Right kidney (tissue), 9 donors: ENCODE measurements around the gene ZBTB44.
"Not testable (repeated sequence)": the region's sequence is repeated elsewhere in the genome, so short reads cannot be mapped to it uniquely, and the experiment has no call there.

Experiments
- DNase-seq: peaks from one replicate; pipeline ENCODE4 v3.0.0-alpha.2; 2016
- long read RNA-seq, 8 donors: transcript quantifications; one replicate each; lab custom pipeline, GENCODE V29; 2026

Gene ZBTB44, protein sequence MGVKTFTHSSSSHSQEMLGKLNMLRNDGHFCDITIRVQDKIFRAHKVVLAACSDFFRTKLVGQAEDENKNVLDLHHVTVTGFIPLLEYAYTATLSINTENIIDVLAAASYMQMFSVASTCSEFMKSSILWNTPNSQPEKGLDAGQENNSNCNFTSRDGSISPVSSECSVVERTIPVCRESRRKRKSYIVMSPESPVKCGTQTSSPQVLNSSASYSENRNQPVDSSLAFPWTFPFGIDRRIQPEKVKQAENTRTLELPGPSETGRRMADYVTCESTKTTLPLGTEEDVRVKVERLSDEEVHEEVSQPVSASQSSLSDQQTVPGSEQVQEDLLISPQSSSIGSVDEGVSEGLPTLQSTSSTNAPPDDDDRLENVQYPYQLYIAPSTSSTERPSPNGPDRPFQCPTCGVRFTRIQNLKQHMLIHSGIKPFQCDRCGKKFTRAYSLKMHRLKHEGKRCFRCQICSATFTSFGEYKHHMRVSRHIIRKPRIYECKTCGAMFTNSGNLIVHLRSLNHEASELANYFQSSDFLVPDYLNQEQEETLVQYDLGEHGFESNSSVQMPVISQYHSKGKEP
- long read RNA-seq, donor 1, full-length matches to known transcripts = 1 of 1 reads
- long read RNA-seq, donor 1, partial matches to known transcripts = 0 of 1 reads
- long read RNA-seq, donor 1, other reads (novel, unspliced or antisense) = 0 of 1 reads
- long read RNA-seq, donor 2, partial matches to known transcripts = 9 of 9 reads
- long read RNA-seq, donor 2, other reads (novel, unspliced or antisense) = 0 of 9 reads
- long read RNA-seq, donor 3, full-length matches to known transcripts = 1 of 21 reads
- long read RNA-seq, donor 3, partial matches to known transcripts = 20 of 21 reads
- long read RNA-seq, donor 3, other reads (novel, unspliced or antisense) = 0 of 21 reads
- long read RNA-seq, donor 4, full-length matches to known transcripts = 2 of 8 reads
- long read RNA-seq, donor 4, partial matches to known transcripts = 6 of 8 reads
- long read RNA-seq, donor 4, other reads (novel, unspliced or antisense) = 0 of 8 reads
- long read RNA-seq, donor 5, full-length matches to known transcripts = 3 of 3 reads
- long read RNA-seq, donor 5, partial matches to known transcripts = 0 of 3 reads
- long read RNA-seq, donor 5, other reads (novel, unspliced or antisense) = 0 of 3 reads
- long read RNA-seq, donor 6 = 0 reads
- long read RNA-seq, donor 7, full-length matches to known transcripts = 4 of 4 reads
- long read RNA-seq, donor 7, partial matches to known transcripts = 0 of 4 reads
- long read RNA-seq, donor 7, other reads (novel, unspliced or antisense) = 0 of 4 reads
- long read RNA-seq, donor 8, full-length matches to known transcripts = 1 of 1 reads
- long read RNA-seq, donor 8, partial matches to known transcripts = 0 of 1 reads
- long read RNA-seq, donor 8, other reads (novel, unspliced or antisense) = 0 of 1 reads

DNA sequence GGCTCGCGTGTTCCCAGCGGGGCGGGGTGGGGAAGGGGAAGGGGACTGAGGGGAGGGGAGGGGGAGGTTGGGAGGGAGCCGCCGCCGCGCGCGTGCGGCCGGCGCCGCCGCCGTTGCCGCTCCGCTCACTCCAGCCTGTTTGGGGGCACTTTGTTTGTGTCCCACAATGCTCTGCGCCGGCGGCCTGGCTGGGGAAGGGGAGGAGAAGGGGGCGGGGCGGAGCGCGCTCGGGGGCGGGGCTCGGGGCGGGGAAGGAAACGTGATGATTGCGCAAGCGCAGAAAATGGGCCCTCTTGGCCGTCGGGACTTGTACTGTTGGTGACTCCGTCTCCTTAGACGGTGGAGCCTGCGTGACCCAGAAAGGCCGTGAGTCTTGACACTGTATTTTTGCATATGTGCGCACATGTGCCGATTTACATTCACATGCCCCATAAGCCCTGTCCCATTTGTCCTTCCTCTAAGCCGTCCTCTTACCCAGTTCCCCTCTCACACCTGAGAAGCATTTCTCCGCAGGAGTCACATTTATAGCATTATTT, at the start of gene ZBTB44:
Gene ZBTB44, minus strand, starts transcription at position 168 of the 536 bp plus-strand sequence. CDS start 53,044 bp downstream, outside the sequence.
- DNase-seq = peak; percentile 85

- no peak for DNase-seq
Observed at GRCh38 chr11:130359419-130359818, 44.7 kb upstream of the ZBTB44 start.

DNA sequence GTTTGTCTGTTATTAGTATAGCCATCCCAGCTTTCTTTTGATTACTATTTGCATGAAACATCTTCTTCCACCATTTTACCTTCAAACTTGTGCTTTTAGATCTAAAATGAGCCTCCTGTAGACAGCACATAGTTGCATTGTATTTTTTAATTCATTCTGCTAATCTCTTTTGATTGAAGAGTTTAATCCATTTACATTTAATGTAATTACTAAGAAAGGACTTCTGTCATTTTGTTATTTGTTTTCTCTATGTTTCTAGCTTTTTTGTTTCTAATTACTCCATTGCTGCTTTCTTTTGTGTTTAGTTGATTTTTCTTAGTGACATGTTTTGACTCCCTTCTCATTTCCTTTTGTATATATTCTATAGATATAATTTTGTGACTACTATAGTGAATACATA, 43.7 kb upstream of the ZBTB44 start:
- DNase-seq = no peak

DNA sequence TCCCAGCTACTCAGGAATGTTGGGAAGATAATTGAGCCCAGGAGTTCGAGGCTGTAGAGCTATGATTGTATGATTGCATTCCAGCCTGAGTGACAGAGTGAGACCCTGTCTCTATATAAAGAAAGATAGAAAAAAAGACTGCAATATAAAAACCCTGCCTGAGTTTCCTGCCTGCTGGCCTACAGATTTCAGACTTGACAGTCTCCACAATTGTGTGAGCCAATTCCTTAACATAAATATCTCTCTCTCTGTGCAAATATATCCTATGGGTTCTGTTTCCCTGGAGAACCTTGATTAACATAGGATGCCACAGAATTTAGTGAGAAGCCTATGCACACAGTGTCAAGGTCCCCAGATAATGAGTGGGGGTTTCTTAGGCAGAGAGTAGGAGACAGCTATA, 32.5 kb upstream of the ZBTB44 start:
- DNase-seq = no peak

DNA sequence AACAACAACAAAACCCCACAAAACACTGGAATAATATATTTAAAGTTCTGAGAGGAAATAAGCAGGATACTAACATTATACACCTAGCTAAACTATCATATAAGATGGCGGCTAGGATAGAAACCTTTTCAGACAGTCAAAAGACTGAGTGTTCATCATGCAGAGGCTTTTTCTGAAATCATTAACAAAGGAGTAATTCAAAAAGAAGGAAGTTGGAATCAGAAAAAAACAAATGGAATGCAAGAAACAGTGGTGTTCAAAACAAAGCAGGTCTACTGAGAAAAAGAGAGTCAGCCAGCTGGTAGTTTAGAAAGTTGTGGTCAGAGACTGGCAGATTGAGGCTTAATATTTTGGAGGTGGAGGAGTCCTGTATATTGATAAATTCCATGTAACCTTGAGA, 30.1 kb upstream of the ZBTB44 start:
- no peak for DNase-seq

DNA sequence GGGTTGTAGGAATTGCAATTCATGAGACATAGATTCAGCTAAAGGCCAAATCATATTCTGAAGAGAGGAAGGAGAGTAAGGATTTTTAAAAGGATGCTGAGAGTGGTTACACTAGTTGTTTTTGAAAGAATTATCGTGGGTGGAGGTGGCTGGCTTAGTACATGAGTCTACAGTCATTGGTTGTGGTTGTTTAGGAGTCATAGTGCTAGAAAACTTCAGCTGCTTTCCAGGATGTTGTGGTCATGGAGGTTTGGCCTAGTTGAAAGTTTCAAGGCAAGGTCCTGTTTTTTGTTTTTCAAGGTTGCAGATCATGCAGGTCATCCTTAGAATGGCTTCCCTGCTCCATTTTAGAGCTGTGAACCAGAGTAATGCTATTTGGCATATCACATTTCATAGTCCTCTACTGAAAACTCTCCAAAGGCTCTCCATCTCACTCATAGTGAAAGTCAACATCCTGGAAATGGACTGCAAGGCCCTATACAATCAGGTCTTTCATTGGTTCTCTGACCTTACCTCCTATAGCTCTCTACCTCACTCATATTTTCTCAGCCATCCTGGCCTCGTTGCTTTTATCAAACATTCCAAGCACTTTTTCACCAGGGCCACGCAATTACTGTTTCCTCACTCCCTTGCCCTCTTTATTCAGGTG, 26.1 kb upstream of the ZBTB44 start:
- no peak for DNase-seq

DNA sequence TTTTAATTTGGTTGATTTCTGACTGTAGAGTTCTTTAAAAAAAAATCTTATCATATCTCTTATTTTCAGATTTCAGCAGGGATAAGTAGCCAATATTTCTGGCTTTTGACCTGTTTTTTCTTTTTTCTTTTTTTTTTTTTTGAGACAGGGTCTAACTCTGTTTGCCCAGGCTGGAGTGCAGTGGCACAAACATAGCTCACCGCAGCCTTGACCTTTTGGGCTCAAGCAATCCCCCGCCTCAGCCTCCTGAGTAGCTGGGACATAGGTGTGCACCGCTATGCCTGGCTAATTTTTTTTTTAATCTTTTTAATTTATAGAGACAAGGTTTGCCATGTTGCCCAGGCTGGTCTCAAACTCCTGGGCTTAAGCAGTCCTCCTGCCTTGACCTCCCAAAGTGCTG, 23.9 kb upstream of the ZBTB44 start:
- no peak for DNase-seq

DNA sequence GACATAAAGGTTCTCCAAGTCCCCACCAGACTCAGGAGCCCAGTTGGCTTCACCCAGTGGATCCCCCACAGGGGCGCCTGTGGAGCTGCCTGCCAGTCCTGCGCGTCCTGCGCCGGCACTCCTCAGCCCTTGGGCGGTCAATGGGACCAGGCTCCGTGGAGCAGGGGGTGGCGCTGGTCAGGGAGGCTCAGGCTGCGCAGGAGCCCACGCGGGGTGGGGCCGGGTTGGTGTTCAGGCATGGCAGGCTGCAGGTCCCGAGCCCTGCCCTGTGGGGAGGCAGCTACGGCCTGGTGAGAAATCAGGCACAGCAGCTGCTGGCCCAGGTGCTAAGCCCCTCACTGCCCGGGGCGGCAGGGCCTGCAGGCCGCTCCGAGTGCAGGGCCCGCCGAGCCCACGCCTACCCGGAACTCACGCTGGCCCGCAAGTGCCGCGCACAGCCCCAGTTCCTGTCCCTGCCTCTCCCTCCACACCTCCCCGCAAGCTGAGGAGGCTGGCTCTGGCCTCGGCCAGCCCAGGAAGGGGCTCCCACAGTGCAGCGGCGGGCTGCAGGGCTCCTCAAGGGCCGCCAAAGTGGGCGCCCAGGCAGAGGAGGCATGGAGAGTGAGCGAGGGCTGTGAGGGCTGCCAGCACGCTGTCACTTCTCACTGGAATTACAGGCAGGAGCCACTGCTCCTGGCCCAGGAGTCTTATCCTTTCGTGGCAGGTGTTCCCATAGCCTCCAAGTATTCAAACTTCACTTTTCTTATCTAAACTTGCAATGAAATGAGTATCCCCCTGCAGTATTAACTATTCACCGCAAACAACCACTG, 22.8 kb upstream of the ZBTB44 start:
- DNase-seq = no peak

DNA sequence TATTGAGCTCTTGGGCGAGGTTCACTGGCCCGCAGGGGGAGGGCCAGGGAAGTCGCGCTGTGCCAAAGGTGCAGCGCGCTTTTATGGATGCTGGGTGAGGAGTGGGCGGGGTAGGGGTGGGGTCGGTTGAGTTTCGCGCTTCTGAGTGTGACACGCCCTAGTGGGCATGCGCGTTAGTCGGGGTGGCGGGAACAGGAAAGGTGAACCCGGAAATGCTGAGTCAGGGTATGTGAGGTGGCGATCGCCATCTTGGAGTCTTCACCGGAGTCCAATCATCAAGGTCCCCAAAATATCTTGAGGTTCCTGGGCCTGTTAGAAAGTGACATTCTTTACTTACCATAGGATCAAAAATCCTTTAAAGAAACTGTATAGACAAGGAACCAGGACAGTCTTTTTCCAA, 16.7 kb upstream of the ZBTB44 start:
- not testable (repeated sequence) for DNase-seq

- DNase-seq = no peak
Observed at GRCh38 chr11:130330101-130330684, 15.5 kb upstream of the ZBTB44 start.

- DNase-seq = no peak
Observed at GRCh38 chr11:130328420-130328819, 13.7 kb upstream of the ZBTB44 start.

DNA sequence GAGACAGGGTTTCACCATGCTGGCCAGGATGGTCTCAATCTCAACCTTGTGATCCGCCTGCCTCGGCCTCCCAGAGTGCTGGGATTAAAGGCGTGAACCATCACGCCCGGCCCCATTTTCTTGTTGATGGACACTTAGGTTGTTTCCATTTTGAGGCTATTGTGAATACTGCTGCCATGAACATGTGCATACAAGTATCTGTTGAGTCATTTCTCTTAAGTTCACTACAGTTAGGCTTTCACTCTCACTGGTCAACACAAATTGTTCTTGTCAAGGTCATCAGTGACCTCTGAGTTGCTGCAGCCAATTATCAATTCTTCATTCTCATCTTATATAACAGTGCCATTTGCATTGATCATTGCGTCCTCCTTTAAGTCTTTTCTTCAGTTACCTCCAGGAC, 13.0 kb upstream of the ZBTB44 start:
- no peak for DNase-seq

- no peak for DNase-seq
Observed at GRCh38 chr11:130325691-130326090, 11.0 kb upstream of the ZBTB44 start.

GRCh38 chr11:130323452-130324450, 9.0 kb upstream of the ZBTB44 start:
- no peak for DNase-seq

DNA sequence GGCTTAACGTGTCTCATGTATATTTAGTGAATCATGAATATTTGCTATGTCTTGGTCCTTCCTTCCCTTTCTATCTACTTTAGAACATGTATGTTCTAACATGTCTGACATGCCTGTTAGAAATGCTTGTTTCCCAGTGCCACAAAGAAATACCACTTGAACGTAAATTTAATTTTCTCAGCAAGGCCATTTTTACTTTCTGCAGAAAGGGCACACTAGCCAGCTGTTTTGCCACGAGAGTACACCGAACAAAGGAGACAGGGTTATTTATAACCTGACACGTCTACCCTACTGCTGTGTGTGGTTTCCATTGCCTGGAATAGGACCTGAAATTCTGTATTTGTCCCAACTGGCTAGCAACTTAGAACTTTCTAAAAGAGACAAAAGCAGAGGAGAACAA, 7.4 kb upstream of the ZBTB44 start:
- DNase-seq = no peak

- peak; percentile 36 for DNase-seq
Observed at GRCh38 chr11:130318031-130318673, 3.4 kb upstream of the ZBTB44 start.

- no peak for DNase-seq
Observed at GRCh38 chr11:130315354-130315970, 745 bp upstream of the ZBTB44 start.
